ENCODE results near the gene DHX9. TPM values are rescaled to one million over a fixed set of nuclear protein-coding genes. Genes with fewer than 3 reads are reported as not detected.

The DHX9 gene
- total RNA-seq, 1 experiment from 2014 or later = 220 TPM

DNA sequence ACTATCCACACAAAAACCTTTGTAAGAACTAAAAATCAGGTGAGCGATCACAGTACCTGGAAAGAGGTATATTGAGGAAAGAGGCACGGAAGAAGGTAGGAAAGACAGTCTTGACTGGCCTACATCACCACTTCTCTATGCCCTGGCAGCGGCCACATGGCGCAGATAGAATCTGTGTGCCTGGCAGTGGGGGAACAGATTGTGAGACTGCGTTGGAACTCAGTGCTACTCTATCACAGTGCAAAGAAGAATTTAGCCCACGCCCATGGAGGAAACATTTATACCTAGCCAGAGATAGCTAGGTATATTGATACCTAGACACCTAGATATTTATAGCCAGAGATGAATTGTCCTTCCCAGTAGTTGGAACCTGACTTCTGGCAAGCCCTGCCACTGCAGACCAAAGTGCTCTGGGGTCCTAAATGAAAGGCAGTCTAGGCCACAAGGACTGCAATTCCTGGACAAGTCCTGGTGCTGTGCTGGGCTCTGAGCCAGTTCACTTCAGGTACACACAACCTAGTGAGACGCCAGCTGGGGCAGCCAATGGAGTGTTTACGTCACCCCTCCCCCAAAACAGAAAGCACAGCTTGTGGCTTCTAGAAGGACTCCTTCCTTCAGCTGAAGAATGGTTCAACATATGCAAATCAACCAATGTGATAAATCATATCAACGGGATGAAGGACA lies 51.9 kb downstream of the DHX9 start:
- peaks cover 15 to 25% of the 10 kb centered on the region in 2 experiments for H3K36me3 ChIP-seq (ENCODE audit: control insufficient read depth in 1 of 2, insufficient read depth in 2 of 2, low read length in 2 of 2)
- no peak for ATAC-seq
- H3K9ac ChIP-seq (ENCODE audit: low read length) = no peak overlapping the region
- RAD21 ChIA-PET (ENCODE audit: low non-redundant PET in 1 of 2, low total read pairs in 2 of 2, uncharacterized antibody in 2 of 2, unreplicated experiment in 2 of 2) = no interaction called here
- intact Hi-C loops (cut with micrococcal nuclease) = no loop called here
- no peaks in the 10 kb centered on the region; the same call in 1 of the 2 replicates for H3K79me2 ChIP-seq (ENCODE audit: insufficient read depth, low read length)
- DNase-seq (ENCODE audit: low read depth, low spot score) = no peak
- no peaks in the 10 kb centered on the region for H3K27me3 ChIP-seq (ENCODE audit: insufficient read depth, low read length)
- peaks cover 7% of the 10 kb centered on the region for H4K20me1 ChIP-seq (ENCODE audit: insufficient read depth)
- no peaks in the 10 kb centered on the region for H3K9me2 ChIP-seq (ENCODE audit: insufficient read depth)
- H2AFZ ChIP-seq (ENCODE audit: low read depth, low read length, poor library complexity, severe bottlenecking) = no peak overlapping the region
- CTCF ChIA-PET = no interaction called here
- TF ChIP-seq SP1 (IDR thresholded peaks at IDR 0.05; ENCODE audit: low read depth) (no peak), ELF1 (IDR thresholded peaks at IDR 0.05; ENCODE audit: borderline replicate concordance, low read depth) (no peak), EGR1 (IDR thresholded peaks at IDR 0.05; ENCODE audit: low read depth) (no peak), SRF (IDR thresholded peaks at IDR 0.05; ENCODE audit: low read depth) (no peak), POLR2AphosphoS5 (IDR thresholded peaks at IDR 0.05; ENCODE audit: low read depth, low read length) (no peak; the same call in 1 of the 2 replicates), SIN3A (IDR thresholded peaks at IDR 0.05; ENCODE audit: low read depth) (no peak), CTCF (IDR thresholded peaks at IDR 0.05 in 2 of 3, conservative IDR thresholded peaks at IDR 0.05 in 1 of 3; ENCODE audit: borderline replicate concordance in 1 of 3, insufficient read depth in 1 of 3, low read depth in 2 of 3, low read length in 2 of 3) (no peak)
- H3K27ac ChIP-seq (ENCODE audit: low read depth, low read length) = no peak overlapping the region
- H3K9me3 ChIP-seq (ENCODE audit: control insufficient read depth in 1 of 2, insufficient read depth in 1 of 2, low read depth in 1 of 2, low read length in 2 of 2) = no peaks in the 10 kb centered on the region
- H3K4me1 ChIP-seq (ENCODE audit: control insufficient read depth in 1 of 2, insufficient read depth in 2 of 2, low read length in 2 of 2) = peaks cover 2 to 3% of the 10 kb centered on the region in 2 experiments; a peak in 1 of 4 replicates
- BruUV-seq (replicated peaks) = no TSS peak
- H3K4me2 ChIP-seq (ENCODE audit: low read length) = no peak overlapping the region
- no peak overlapping the region for H3K4me3 ChIP-seq (replicated peaks in 1 of 2; ENCODE audit: low read depth in 1 of 2, low read length in 2 of 2)
- POLR2A ChIA-PET = no interaction called here

- Histone ChIP-seq H3K9me3 (ENCODE audit: control insufficient read depth in 1 of 2, insufficient read depth in 1 of 2, low read depth in 1 of 2, low read length in 2 of 2) (no peaks in the 10 kb centered on the region), H3K4me1 (ENCODE audit: control insufficient read depth in 1 of 2, insufficient read depth in 2 of 2, low read length in 2 of 2) (peaks cover 2 to 3% of the 10 kb centered on the region in 2 experiments; a peak in 1 of 4 replicates), H3K27me3 (ENCODE audit: insufficient read depth, low read length) (no peaks in the 10 kb centered on the region), H3K4me2 (ENCODE audit: low read length) (no peak overlapping the region), H3K4me3 (replicated peaks in 1 of 2; ENCODE audit: low read depth in 1 of 2, low read length in 2 of 2) (no peak overlapping the region), H3K79me2 (ENCODE audit: insufficient read depth, low read length) (no peaks in the 10 kb centered on the region), H2AFZ (ENCODE audit: low read depth, low read length, poor library complexity, severe bottlenecking) (no peak overlapping the region), H4K20me1 (ENCODE audit: insufficient read depth) (no peaks in the 10 kb centered on the region), H3K36me3 (ENCODE audit: control insufficient read depth in 1 of 2, insufficient read depth in 2 of 2, low read length in 2 of 2) (no peaks in the 10 kb centered on the region), H3K9ac (ENCODE audit: low read length) (no peak overlapping the region), H3K27ac (ENCODE audit: low read depth, low read length) (no peak overlapping the region), H3K9me2 (ENCODE audit: insufficient read depth) (no peaks in the 10 kb centered on the region)
- ChIA-PET CTCF (no interaction called here), POLR2A (no interaction called here), RAD21 (ENCODE audit: low non-redundant PET in 1 of 2, low total read pairs in 2 of 2, uncharacterized antibody in 2 of 2, unreplicated experiment in 2 of 2) (no interaction called here)
- DNase-seq (ENCODE audit: low read depth, low spot score) (no peak), ATAC-seq (no peak)
- BruUV-seq (replicated peaks) = no TSS peak
- intact Hi-C loops (cut with micrococcal nuclease) = no loop called here
- TF ChIP-seq ELF1 (IDR thresholded peaks at IDR 0.05; ENCODE audit: borderline replicate concordance, low read depth) (no peak), SIN3A (IDR thresholded peaks at IDR 0.05; ENCODE audit: low read depth) (no peak), ATF3 (IDR thresholded peaks at IDR 0.05) (no peak), POLR2A (IDR thresholded peaks at IDR 0.05; ENCODE audit: borderline replicate concordance, extremely low read depth, insufficient read depth, insufficient read length) (no peak), ZFX (IDR thresholded peaks at IDR 0.05) (no peak), CBX3 (IDR thresholded peaks at IDR 0.05; ENCODE audit: low read depth) (no peak), JUND (IDR thresholded peaks at IDR 0.05) (no peak), POLR2AphosphoS5 (IDR thresholded peaks at IDR 0.05; ENCODE audit: low read depth, low read length) (no peak), EZH2 (IDR thresholded peaks at IDR 0.05) (no peak), EGR1 (IDR thresholded peaks at IDR 0.05; ENCODE audit: low read depth) (no peak), CEBPB (IDR thresholded peaks at IDR 0.05; ENCODE audit: low read depth) (no peak), MAX (IDR thresholded peaks at IDR 0.05) (no peak), RAD21 (IDR thresholded peaks at IDR 0.05; ENCODE audit: low read depth) (no peak), SP1 (IDR thresholded peaks at IDR 0.05; ENCODE audit: low read depth) (no peak)
These were observed 58.5 kb downstream of the DHX9 start for GRCh38 chr1:182897696-182898095.

Data from HCT116 (cell line).